Glomerular endothelial cell (primary cell): ENCODE results near the gene MORC4. TPM values are rescaled to one million over a fixed set of nuclear protein-coding genes. Genes with fewer than 3 reads are reported as not detected.

Experiments used
- DNase-seq: peaks from one replicate; pipeline ENCODE4 v3.0.0-alpha.2; 2011; ENCODE audit warnings: low read depth, low spot score; ENCODE audit errors: extremely low read depth
- total RNA-seq: library from RNA; depleted of rRNA; stranded (reverse); fragments of >200 nt; gene quantifications from 2 replicates; pipeline ENCODE4 v1.2.3, GENCODE V29; 2015

MORC4 gene
- total RNA-seq, 1 donor from 2014 or later = 12.1 TPM

DNA sequence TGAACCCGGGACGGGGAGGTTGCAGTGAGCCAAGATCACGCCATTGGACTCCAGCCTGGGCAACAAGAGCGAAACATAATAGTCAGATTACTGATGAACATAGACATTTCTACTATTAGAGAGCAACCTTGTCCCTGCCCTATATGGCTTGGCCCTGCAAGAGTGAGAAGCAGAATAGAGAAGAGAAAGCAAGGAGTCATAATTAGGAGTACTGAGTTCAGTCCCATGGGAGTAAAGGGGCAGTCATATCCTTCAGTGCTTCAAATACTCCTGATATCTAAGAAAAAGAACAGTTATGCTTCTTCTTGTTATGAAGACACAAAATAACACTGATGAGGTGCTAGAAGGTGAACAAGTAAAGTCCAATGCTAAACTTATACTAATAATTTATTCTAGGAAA is 46.0 kb downstream of the MORC4 start:
- DNase-seq = no peak

DNA sequence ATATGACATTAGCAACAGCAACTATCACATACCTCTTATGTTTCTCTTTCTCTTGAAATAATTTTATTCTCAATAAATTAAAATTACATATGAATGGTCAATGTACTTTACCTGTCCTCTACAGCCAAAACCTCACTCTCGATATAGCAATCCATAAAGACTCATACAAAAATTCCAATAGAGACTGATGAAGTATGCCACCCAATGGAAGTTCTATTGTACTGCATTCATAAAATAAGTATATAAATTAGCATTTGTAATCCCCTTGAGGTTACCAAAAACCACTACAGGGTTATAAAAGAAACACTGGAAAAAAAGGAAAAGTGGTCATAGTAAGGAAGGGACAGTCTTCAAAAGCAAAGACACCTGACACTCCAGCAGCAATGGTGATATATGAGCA is 47.0 kb downstream of the MORC4 start:
- DNase-seq = no peak

DNA sequence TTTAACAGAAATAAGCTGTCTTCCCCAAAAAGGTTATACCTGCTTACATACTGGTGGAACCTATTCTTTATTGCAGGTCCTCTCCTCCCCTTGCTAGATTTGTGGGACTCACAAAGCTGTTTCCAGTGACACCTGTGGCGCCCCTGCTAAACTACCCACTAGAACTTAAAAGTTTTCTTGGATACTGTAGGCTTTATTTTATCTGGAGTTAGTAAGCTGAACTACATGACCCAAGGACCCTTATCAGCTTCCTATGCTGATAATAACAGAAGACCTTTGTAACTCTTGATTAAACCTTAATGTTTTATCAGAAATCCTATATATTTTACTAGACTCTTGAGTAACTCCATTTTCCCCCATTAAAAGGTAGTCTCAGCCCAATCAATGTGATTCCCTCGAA is 47.5 kb downstream of the MORC4 start:
- no peak for DNase-seq

DNA sequence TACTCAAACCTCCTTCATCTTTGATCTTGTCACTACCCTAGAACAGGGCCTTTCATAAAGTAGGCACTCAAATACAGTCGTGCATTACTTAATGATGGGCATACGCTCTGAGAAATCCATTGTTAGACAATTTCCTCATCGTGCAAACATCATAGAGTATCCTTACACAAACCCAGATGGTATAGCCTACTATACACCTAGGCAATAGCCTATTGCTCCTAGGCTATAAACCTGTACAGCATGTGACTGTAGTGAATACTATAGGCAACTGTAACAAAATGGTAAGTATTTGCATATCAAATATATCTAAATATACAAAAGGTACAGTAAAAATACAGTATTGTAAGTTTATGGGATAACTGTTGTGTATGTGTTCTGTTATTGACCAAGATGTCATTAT is 47.9 kb downstream of the MORC4 start:
- no peak for DNase-seq

DNA sequence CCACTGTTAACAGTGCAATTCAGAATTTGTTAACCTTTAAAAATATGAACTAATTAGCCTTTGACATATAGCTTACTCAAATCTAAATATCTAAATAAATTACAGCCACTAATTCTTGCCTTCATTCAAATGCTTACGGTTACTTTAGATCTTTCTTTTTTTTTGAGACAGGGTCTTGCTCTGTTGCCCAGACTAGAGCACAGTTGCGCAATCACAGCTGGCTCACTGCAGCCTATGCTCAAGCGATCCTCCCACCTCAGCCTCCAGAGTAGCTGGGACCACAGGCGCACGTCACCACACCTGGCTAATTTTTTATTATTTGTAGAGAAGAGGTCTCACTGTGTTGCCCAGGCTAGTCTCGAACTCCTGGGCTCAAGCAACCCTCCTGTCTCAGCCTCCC is 48.8 kb downstream of the MORC4 start:
- no peak for DNase-seq

DNA sequence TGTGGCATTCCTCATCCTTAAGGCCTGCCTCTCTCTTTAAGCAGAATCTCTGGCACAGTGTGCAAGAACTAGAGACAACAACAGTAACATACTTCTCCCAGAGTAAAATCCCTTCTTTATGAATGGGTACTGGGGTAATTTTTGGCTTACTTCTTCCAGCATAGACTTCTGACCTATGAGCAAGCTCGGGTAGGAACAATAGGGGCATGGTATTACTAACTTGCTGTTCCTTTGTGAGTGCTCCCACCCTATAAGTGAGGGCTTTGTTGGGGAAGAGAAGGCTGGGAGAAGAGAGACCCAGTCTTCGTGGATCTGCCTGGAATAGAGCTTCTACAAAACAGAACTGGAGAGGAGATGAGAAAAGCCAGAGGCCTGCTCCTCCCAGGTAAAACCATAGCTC is 49.6 kb downstream of the MORC4 start:
- DNase-seq = no peak

DNA sequence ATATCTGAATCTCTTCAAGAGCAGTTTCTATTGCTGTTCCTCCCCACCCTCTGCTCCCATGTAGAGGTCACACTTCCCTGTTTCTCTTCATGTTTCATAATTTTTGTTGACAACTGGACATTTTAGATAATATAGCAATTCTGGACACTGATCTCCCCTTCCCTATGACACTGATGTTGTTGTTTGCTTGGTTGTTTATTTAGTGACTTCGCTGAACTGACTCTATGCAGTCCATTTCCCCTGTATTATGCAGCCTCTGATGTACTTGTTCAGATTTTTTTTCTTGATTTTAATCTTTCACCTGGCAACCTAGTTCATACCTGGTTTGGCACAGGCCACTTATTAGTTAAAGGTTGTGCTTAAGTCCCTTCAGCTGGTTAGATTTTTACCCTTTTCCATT is 50.6 kb downstream of the MORC4 start:
- no peak for DNase-seq

DNA sequence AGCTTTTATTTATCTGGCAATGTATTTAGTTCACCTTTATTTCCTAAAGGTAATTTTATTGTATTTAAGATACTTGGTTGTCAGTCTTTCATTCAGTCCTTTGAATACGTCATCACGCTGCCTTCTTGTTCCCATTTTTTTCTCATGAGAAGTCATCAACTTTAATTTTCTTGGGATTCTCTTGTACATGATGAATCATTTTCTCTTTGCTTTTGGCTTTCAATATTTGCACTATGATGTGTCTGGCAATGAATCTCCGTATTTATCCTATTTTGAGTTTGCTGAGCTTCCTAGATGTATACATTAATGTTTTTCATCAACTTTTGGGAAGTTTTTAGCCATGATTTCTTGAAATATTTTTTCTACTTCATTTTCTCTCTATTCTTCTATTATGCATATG is 51.4 kb downstream of the MORC4 start:
- no peak for DNase-seq

DNA sequence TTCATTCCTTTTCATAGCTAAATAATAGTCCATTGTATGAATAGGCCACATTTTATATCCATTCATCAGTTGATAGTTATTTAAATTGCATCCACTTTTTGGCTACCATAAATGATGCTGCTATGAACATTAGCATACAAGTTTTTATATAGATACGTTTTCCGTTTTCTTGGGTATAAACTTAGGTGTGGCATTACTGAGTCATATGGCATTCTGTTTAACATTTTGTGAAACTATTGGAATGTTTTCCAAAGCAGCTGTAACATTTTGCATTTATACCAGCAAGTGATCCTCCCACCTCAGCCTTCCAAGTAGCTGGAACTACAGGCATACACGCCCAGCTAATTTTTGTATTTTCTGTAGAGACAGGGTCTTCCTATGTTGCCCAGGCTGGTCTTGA is 53.5 kb downstream of the MORC4 start:
- DNase-seq = no peak

DNA sequence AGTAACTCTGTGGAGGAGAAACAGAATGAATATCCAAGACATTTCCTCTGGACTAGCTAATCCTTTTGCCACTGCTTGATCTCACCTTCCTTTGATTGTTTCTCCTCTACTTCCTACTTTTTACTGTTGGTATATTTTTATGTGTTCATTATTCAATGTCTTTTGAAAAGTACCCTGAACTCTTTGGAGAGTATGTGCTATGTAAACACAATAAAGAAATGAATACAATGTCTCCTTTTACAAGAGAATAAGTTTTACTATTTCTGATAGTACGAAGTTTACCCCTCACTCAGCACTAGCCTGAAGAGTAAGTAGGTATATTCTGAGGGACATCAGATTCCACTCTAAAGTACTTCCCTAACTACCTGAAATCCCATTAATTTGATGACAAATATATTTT is 59.9 kb downstream of the MORC4 start:
- no peak for DNase-seq

DNA sequence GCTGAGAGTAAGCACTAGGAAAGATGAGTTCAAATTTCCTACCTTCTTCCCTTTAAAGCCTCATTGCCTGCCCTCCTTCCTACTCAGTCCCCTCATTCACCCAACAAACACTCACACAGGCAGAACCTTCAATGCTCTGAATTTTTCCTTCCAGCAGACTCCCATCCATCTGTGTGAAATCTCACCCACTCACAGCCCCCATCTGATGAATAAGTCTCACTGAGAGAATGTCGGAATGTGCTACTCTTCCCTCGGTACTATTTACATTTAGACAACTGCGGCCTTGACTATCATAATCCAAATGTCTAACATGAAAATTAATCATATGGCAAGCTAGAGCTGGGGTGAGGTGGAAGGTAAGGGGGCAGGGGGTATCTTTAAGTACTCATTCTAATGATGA is 60.4 kb downstream of the MORC4 start:
- no peak for DNase-seq

DNA sequence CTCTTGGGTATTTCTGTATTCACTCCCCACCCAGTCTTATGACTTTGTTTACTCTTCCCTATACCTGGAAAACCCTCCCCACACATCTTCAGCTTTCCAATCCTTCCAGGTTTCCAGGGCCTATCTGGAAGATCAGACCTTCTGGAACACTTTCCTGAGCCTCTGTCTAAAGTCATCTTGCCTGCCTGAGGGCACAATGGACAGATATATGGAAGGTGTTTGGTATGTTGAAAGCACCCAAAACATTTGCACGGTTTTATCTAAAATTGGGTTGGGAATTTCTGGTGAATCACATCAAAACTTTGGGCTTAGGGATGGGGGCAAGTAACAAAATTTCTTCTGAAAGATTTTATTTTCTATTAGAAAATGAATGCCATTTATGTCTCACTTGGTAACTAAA is 63.8 kb downstream of the MORC4 start:
- no peak for DNase-seq

DNA sequence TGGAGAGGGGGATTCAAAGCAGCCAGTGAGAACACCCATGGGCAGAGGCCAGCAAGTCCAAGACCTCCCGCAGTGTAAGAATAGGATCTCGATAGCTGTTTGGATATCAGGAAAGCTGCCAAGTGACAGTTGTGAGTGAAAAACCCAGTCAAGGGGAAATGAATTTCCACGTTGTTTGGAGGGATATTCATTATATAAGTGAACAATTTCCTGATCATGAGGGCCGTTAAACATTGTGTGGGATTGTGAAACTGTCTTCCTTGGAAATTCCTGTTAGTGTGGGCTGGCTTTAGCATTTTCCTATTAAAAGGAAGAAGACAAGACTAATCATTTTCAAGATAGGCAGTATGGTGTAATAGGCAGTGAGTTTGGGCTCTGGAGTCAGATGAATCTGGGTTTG is 64.8 kb downstream of the MORC4 start:
- no peak for DNase-seq

DNA sequence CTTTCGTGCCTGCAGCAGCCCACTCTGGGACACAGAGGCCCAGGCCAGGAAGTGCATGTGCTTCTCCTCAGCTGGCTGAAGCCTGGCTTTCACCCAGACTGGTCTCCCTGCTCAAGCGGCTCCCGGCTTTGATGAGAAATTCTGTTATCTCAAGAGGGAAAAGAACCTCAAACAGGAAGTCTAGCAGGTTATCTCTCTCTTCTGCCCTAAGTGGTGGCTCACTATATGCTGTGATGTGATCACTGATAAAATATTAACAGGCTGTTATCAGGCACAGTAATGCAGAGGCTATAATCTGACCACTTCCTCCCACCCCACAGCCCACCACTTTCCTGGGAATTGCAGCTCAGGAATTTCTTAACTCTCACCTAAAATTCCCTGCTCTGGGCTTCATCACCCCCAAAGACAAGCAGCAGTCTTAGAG is 66.5 kb downstream of the MORC4 start:
- DNase-seq = no peak

DNA sequence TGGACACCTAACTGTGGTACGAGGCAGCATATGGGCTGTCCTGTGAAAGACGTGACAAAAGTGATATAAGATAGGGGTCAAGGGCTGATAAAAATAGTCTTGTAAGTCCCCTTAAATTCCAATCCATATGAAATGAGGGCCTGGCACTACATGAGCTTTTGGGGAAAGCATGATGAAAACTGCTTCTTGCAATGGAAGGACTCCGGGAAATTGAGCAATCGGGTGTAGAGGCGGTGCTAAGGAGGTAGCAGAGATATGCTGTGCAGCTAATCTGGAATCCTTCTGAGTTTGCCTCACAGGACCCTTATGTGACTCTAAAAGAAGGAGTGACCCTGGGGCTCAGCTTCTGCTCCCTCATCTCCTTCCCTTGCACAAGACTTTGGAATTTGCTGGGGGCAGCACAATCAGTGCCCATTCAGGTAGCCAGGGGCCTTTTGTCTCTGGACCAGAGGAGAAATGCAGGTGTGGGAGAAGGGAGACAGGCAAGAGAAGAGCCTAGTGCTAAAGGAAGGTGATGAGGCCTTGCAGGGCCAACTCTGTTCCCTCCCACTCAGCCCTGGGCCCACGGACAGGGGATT is 67.0 kb downstream of the MORC4 start:
- DNase-seq = no peak

DNA sequence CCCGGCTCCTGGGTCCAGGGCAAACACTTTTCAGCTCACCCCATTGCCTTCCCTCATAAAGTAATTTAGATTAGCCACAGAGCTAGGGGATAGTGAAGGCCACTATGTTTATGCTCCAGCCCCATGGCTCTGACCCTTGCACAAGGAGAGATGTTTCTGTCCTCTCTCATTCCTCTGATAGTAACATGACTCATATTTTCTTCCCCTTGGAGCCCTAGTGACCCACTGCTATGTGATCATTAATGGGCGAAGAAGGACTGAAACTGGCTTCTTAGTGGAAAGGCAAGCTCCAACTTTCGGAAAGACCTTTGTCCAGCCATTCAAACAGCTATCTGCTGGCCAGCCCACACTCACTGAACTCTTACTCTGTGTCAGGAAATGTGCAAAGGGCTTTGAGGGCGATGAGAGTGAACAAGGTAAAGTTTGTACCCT is 67.5 kb downstream of the MORC4 start:
- no peak for DNase-seq

DNA sequence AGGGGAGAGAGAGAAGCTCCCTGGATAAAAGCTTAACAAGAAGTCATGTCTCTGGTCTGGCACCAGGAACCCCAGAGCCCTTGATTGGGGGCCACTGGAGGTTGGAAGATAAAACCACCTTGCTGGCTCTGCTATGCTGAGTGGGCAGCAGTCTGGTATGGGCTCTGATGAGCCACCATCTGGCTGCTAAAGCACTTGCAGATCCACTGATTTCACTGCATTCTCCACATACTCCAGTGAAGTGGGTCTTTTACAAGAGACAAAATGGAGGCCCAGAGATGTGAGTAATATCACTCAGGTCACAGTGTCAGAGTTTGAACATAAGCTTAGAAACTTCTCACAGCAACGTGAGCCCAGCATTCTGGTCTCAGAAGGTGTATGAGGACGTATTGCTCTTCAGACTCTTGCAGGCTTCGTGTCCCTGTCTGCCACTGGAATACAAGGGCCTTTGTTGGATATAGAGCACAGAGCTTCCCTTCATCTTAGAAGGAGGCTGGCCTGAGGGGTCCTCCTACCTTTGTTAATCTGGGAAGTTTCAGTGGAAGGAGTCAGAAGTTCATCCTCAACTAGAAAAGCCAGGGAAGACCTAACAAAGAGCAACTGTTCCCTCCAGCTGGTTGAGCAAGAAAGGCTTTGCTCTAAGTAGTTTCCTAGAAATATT is 68.1 kb downstream of the MORC4 start:
- no peak for DNase-seq

DNA sequence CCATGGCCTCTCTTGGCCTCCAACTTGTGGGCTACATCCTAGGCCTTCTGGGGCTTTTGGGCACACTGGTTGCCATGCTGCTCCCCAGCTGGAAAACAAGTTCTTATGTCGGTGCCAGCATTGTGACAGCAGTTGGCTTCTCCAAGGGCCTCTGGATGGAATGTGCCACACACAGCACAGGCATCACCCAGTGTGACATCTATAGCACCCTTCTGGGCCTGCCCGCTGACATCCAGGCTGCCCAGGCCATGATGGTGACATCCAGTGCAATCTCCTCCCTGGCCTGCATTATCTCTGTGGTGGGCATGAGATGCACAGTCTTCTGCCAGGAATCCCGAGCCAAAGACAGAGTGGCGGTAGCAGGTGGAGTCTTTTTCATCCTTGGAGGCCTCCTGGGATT is 71.8 kb downstream of the MORC4 start:
- no peak for DNase-seq

DNA sequence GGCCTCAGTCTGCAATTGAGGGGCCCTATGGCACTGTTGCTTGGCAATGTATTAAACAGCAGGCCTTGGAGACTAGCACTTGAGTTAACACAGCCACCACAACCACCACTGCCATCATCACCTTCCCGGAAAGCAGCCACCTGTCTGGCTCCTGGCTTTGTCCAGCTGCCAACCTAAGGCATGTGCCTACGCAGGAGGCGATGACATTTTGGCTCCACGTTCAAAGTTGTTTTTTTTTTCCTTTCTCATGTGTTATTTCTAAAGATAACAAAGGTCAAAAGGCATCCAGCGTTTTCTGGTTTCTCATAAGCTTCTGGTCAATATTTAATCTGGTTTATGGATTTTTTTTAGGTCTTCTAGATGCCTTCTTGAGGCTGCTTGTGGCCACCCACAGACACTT is 72.3 kb downstream of the MORC4 start:
- no peak for DNase-seq

DNA sequence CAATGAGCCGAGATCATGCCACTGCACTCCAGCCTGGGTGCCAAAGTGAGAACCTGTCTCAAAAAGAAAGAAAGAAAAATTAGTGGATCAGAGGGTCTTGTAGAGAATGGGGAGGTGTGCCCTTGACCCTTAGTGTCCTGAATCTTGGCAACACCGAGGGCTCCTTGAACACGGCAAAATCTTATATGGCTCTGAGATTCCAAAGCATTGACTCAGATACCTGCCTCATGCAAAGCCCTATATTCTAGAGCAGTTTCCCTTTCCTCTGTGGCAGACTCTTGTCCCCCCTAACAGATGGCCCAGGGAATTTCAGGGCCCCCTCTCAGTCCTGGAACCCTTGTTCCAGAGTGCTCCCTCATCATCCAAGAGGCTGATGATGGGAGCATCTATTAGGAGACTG is 73.0 kb downstream of the MORC4 start:
- no peak for DNase-seq

DNA sequence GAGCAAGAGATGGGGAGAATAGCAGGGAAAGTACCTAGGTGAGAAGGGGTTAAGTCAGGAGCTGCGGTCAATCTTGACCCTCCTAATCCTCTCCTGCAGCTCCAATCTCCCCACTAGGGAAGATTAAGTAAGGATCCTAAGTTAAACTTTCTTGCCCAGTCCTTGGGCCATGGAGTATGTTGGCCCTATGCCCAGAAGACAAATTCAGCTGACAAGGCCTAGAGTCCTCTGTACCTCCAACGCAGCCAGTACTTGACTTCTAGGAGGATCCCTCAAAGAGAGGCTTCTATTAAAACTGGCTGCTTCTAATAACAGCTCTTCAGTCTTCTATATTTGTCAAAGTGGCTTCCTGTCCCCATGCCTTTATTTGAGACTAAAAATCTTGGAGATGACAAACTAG is 78.4 kb downstream of the MORC4 start:
- DNase-seq = no peak

DNA sequence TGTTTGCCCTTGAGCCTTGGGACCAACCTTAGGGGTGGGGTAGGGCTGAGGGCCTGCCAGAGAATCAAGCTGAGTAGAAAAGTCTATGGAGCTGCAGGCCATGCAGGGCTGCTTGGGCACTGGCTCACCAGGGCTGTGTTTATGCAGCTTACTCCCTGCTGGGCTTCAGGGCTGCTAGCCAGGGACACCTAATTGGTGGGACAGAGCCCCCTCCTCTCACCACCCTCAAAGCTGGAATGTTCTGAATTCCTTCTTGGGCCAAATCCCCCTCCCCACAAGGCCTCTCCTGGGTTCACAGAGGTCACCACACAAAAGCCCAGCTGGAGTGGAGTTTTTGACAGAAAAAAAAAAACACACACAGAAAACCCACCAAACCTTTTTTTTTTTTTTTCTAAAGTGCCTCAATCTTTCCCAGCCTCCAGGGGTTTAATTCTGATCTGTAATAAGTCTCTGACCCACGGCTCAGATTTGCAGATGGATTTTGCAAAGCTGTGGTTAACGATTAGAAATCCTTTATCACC is 80.0 kb downstream of the MORC4 start, which contains the start of gene CLDN2:
Gene CLDN2, plus strand, starts transcription at position 471 of the 521 bp plus-strand sequence. CDS start 7,827 bp downstream, outside the sequence.
- no peak for DNase-seq
